Head of caudate nucleus (tissue), 42 donors: ENCODE measurements around the gene TMCC1.

Experiments used
- DNase-seq, 42 donors: peaks; one replicate each; pipeline versions ENCODE4 v3.0.0 to v3.0.0-alpha.2; 2020 to 2021; ENCODE audit warnings: mixed read lengths in 7 of 42
- intact Hi-C: fragments of 100-400 bp; cut with DNase I; formaldehyde crosslinking; loops from one replicate; pipeline ENCODE4 v1.15.0; 2022

The TMCC1 gene

GRCh38 chr3:129747992-129748391 lies 145.5 kb downstream of the TMCC1 start:
- no peak for DNase-seq
- intact Hi-C loops, result no loop called here

GRCh38 chr3:129747136-129747535 lies 146.4 kb downstream of the TMCC1 start:
- intact Hi-C loops, result no loop called here

GRCh38 chr3:129746629-129747028 lies 146.9 kb downstream of the TMCC1 start:
- intact Hi-C loops, result no loop called here
- no peak for DNase-seq

More at GRCh38 chr3:129747136-129747535, 146.4 kb downstream of the TMCC1 start:
- DNase-seq, result no peak

- peak in 12 of 42 donors; percentile 7 to 52 (median 24) for DNase-seq
- intact Hi-C loops, result no loop called here
Measured at GRCh38 chr3:129745253-129745652, 148.3 kb downstream of the TMCC1 start.

GRCh38 chr3:129741794-129742193 lies 151.7 kb downstream of the TMCC1 start:
- no peak for DNase-seq
- intact Hi-C loops, result no loop called here

GRCh38 chr3:129740090-129740489 lies 153.4 kb downstream of the TMCC1 start:
- DNase-seq, result no peak
- intact Hi-C loops, result no loop called here

GRCh38 chr3:129739634-129740033 lies 153.9 kb downstream of the TMCC1 start:
- intact Hi-C loops, result no loop called here
- DNase-seq, result no peak

- no peak for DNase-seq
Measured at GRCh38 chr3:129738172-129738571, 155.3 kb downstream of the TMCC1 start.

GRCh38 chr3:129736070-129736469 lies 157.4 kb downstream of the TMCC1 start:
- intact Hi-C loops, result no loop called here
- no peak for DNase-seq

More at GRCh38 chr3:129738172-129738571, 155.3 kb downstream of the TMCC1 start:
- intact Hi-C loops, result no loop called here

- DNase-seq, result no peak
- intact Hi-C loops, result no loop called here
Measured at GRCh38 chr3:129735638-129736037, 157.9 kb downstream of the TMCC1 start.

GRCh38 chr3:129734449-129734848 lies 159.1 kb downstream of the TMCC1 start:
- intact Hi-C loops, result no loop called here

GRCh38 chr3:129732200-129732876 lies 161.2 kb downstream of the TMCC1 start:
- DNase-seq, result peak in 1 of 42 donors; percentile 6
- intact Hi-C loops, result no loop called here

More at GRCh38 chr3:129734449-129734848, 159.1 kb downstream of the TMCC1 start:
- DNase-seq, result no peak

- peak in 1 of 42 donors; percentile 12 for DNase-seq
- intact Hi-C loops, result no loop called here
Measured at GRCh38 chr3:129727707-129728106, 165.8 kb downstream of the TMCC1 start.

GRCh38 chr3:129723558-129724324 lies 169.8 kb downstream of the TMCC1 start:
- DNase-seq, result peak in 7 of 42 donors; percentile 12 to 57 (median 28)
- intact Hi-C loops, result no loop called here

- no peak for DNase-seq
- intact Hi-C loops, result no loop called here
Measured at GRCh38 chr3:129722527-129722926, 171.0 kb downstream of the TMCC1 start.

- intact Hi-C loops, result no loop called here
- no peak for DNase-seq
Measured at GRCh38 chr3:129718201-129718600, 175.3 kb downstream of the TMCC1 start.

GRCh38 chr3:129715854-129716253 lies 177.7 kb downstream of the TMCC1 start:
- DNase-seq, result no peak
- intact Hi-C loops, result no loop called here

- intact Hi-C loops, result no loop called here
- DNase-seq, result no peak
Measured at GRCh38 chr3:129708328-129708861, 185.1 kb downstream of the TMCC1 start.

GRCh38 chr3:129705274-129705673 lies 188.2 kb downstream of the TMCC1 start:
- DNase-seq, result no peak
- intact Hi-C loops, result no loop called here

GRCh38 chr3:129703913-129704312 lies 189.6 kb downstream of the TMCC1 start:
- no peak for DNase-seq
- intact Hi-C loops, result no loop called here
